M059J (cell line): ENCODE measurements around the gene PCARE. TPM values are rescaled to one million over a fixed set of nuclear protein-coding genes. Genes with fewer than 3 reads are reported as not detected.

Source experiments
- DNase-seq: peaks from one replicate; pipeline ENCODE4 v3.0.0-alpha.2; 2012; ENCODE audit warnings: low read depth
- total RNA-seq: library from RNA; depleted of rRNA; stranded (reverse); fragments of >200 nt; shearing (Covaris generic); gene quantifications from 2 replicates; pipeline ENCODE4 v1.2.3, GENCODE V29; 2014

PCARE gene
- total RNA-seq, 1 experiment from 2014 or later, result not detected

- DNase-seq, result no peak
These were observed 10.5 kb downstream of the PCARE start for GRCh38 chr2:29063646-29064345.

GRCh38 chr2:29063056-29063455, 11.3 kb downstream of the PCARE start:
- no peak for DNase-seq

- DNase-seq, result no peak
These were observed 12.0 kb downstream of the PCARE start for GRCh38 chr2:29062371-29062770.

- DNase-seq, result no peak
These were observed 12.7 kb downstream of the PCARE start for GRCh38 chr2:29061616-29062015.

- no peak for DNase-seq
These were observed 13.1 kb downstream of the PCARE start for GRCh38 chr2:29061176-29061575.

- no peak for DNase-seq
These were observed 13.9 kb downstream of the PCARE start for GRCh38 chr2:29060441-29060840.

GRCh38 chr2:29059624-29060023, 14.7 kb downstream of the PCARE start:
- DNase-seq, result no peak

GRCh38 chr2:29057006-29057405, 17.3 kb downstream of the PCARE start:
- DNase-seq, result no peak

GRCh38 chr2:29056452-29056851, 17.9 kb downstream of the PCARE start:
- DNase-seq, result no peak

GRCh38 chr2:29055601-29056000, 18.7 kb downstream of the PCARE start:
- DNase-seq, result no peak

- DNase-seq, result no peak
These were observed 19.9 kb downstream of the PCARE start for GRCh38 chr2:29054430-29054829.

- peak; percentile 15 for DNase-seq
These were observed 20.5 kb downstream of the PCARE start for GRCh38 chr2:29053670-29054400.

GRCh38 chr2:29053223-29053622, 21.1 kb downstream of the PCARE start:
- DNase-seq, result peak; percentile 26

- DNase-seq, result no peak
These were observed 21.5 kb downstream of the PCARE start for GRCh38 chr2:29052807-29053206.

GRCh38 chr2:29051730-29052129, 22.6 kb downstream of the PCARE start:
- DNase-seq, result no peak

- no peak for DNase-seq
These were observed 23.7 kb downstream of the PCARE start for GRCh38 chr2:29050591-29050990.

GRCh38 chr2:29047083-29047845, 27.1 kb downstream of the PCARE start:
- no peak for DNase-seq

- DNase-seq, result no peak
These were observed 28.0 kb downstream of the PCARE start for GRCh38 chr2:29046321-29046720.

GRCh38 chr2:29044459-29044858, 29.9 kb downstream of the PCARE start:
- no peak for DNase-seq

- DNase-seq, result no peak
These were observed 31.7 kb downstream of the PCARE start for GRCh38 chr2:29042561-29043075.

- DNase-seq, result no peak
These were observed 33.1 kb downstream of the PCARE start for GRCh38 chr2:29041161-29041660.

- DNase-seq, result no peak
These were observed 33.8 kb downstream of the PCARE start for GRCh38 chr2:29040552-29040951.
